HEK293 (cell line): ENCODE measurements around the gene MGST2.

Experiments
- FEZF1 ChIP-seq: fragments of 450-650 bp; formaldehyde crosslinking; IDR thresholded peaks from 2 replicates; pipeline ENCODE4 v1.5.1; 2016; ENCODE audit warnings: missing biosample characterization, missing genetic modification characterization
- KLF17 ChIP-seq: fragments of 450-650 bp; formaldehyde crosslinking; IDR thresholded peaks from 2 replicates; pipeline ENCODE4 v1.5.1; 2016; ENCODE audit warnings: missing biosample characterization, missing genetic modification characterization
- SP7 ChIP-seq: fragments of 450-650 bp; formaldehyde crosslinking; IDR thresholded peaks from 2 replicates; pipeline ENCODE4 v1.5.1; 2016; ENCODE audit warnings: missing biosample characterization, missing genetic modification characterization
- ZBTB17 ChIP-seq: fragments of 450-650 bp; formaldehyde crosslinking; IDR thresholded peaks from 2 replicates; pipeline ENCODE4 v1.5.1; 2016; ENCODE audit warnings: missing biosample characterization, missing genetic modification characterization
- ZNF16 ChIP-seq: fragments of 450-650 bp; formaldehyde crosslinking; IDR thresholded peaks from 2 replicates; pipeline ENCODE4 v1.5.1; 2016; ENCODE audit warnings: low read depth, missing biosample characterization, missing genetic modification characterization
- ZNF214 ChIP-seq: fragments of 450-650 bp; formaldehyde crosslinking; IDR thresholded peaks from 2 replicates; pipeline ENCODE4 v1.5.1; 2017; ENCODE audit warnings: missing biosample characterization, mild to moderate bottlenecking, missing genetic modification characterization, borderline replicate concordance
- ZNF23 ChIP-seq: fragments of 450-650 bp; formaldehyde crosslinking; IDR thresholded peaks from 2 replicates; pipeline ENCODE4 v1.5.1; 2016; ENCODE audit warnings: missing biosample characterization, missing genetic modification characterization, borderline replicate concordance
- ZNF24 ChIP-seq: fragments of 450-650 bp; formaldehyde crosslinking; IDR thresholded peaks from 2 replicates; pipeline ENCODE4 v1.5.1; 2016; ENCODE audit warnings: missing biosample characterization, missing genetic modification characterization
- ZNF324 ChIP-seq: fragments of 450-650 bp; formaldehyde crosslinking; IDR thresholded peaks from 2 replicates; pipeline ENCODE4 v1.5.1; 2016; ENCODE audit warnings: missing biosample characterization, missing genetic modification characterization
- ZNF335 ChIP-seq: fragments of 450-650 bp; formaldehyde crosslinking; conservative IDR thresholded peaks from 2 replicates; pipeline ENCODE4 v1.5.1; 2016; ENCODE audit warnings: missing biosample characterization, missing genetic modification characterization
- ZNF366 ChIP-seq: fragments of 450-650 bp; formaldehyde crosslinking; conservative IDR thresholded peaks from 2 replicates; pipeline ENCODE4 v1.5.1; 2016; ENCODE audit warnings: missing biosample characterization, missing genetic modification characterization
- ZNF398 ChIP-seq: fragments of 450-650 bp; formaldehyde crosslinking; IDR thresholded peaks from 2 replicates; pipeline ENCODE4 v1.5.1; 2017; ENCODE audit warnings: missing biosample characterization, missing genetic modification characterization
- ZNF549 ChIP-seq: fragments of 450-650 bp; IDR thresholded peaks from 2 replicates; pipeline ENCODE4 v1.5.1; 2018; ENCODE audit warnings: missing biosample characterization, missing genetic modification characterization, mild to moderate bottlenecking, inconsistent platforms, moderate library complexity
- ZNF629 ChIP-seq: fragments of 450-650 bp; formaldehyde crosslinking; IDR thresholded peaks from 2 replicates; pipeline ENCODE4 v1.5.1; 2017; ENCODE audit warnings: missing biosample characterization, missing genetic modification characterization
- ZNF645 ChIP-seq: fragments of 450-650 bp; formaldehyde crosslinking; IDR thresholded peaks from 2 replicates; pipeline ENCODE4; 2016; ENCODE audit warnings: missing biosample characterization, missing genetic modification characterization
- ZNF660 ChIP-seq: fragments of 450-650 bp; IDR thresholded peaks from 2 replicates; pipeline ENCODE4 v1.5.1; 2018; ENCODE audit warnings: missing biosample characterization, mild to moderate bottlenecking, missing genetic modification characterization
- ZNF692 ChIP-seq: fragments of 450-650 bp; formaldehyde crosslinking; IDR thresholded peaks from 2 replicates; pipeline ENCODE4 v1.5.1; 2016; ENCODE audit warnings: missing biosample characterization, missing genetic modification characterization
- ZSCAN16 ChIP-seq: fragments of 450-650 bp; formaldehyde crosslinking; IDR thresholded peaks from 2 replicates; pipeline ENCODE4 v1.5.1; 2016; ENCODE audit warnings: missing biosample characterization, missing genetic modification characterization
- ZSCAN4 ChIP-seq: fragments of 450-650 bp; formaldehyde crosslinking; IDR thresholded peaks from 2 replicates; pipeline ENCODE4 v1.5.1; 2017; ENCODE audit warnings: missing biosample characterization, missing genetic modification characterization
- TF ChIP-seq, protein P1 (sequence below): fragments of 450-650 bp; formaldehyde crosslinking; IDR thresholded peaks from 2 replicates; pipeline ENCODE4 v1.5.1; 2016; ENCODE audit warnings: missing biosample characterization, missing genetic modification characterization, low read depth
- TF ChIP-seq, protein P2 (sequence below): fragments of 450-650 bp; formaldehyde crosslinking; IDR thresholded peaks from 2 replicates; pipeline ENCODE4 v1.5.1; 2016; ENCODE audit warnings: missing biosample characterization, missing genetic modification characterization

MGST2 gene

DNA sequence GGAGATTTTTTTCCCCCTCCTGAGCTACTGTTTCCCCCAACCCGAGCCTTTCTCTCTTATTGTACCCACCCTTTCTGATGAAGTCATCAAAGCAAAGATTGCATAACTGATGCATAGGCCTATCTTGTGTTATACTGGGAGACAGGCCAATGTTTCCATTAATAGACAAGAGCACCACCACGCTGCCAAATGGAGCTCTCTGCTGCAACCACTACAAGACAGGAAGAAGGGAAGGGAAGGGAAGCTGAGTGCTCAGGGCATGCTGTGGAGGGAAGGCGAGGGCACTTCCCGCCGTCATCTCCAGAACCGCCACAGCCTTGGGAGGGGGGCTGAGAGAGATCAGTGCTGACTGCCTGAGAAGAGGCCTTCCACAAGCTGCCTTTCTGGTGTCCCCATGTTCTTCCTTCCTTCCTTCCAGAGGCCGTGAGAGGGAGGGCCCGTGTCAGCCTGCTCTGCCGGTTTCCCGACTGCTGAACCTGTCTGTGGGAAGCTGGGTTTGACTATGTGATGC, 75.0 kb downstream of the MGST2 start (continued):
- no peak for TF ChIP-seq ZNF645 (tag by site-specific recombination)
- TF ChIP-seq, protein P1, sequence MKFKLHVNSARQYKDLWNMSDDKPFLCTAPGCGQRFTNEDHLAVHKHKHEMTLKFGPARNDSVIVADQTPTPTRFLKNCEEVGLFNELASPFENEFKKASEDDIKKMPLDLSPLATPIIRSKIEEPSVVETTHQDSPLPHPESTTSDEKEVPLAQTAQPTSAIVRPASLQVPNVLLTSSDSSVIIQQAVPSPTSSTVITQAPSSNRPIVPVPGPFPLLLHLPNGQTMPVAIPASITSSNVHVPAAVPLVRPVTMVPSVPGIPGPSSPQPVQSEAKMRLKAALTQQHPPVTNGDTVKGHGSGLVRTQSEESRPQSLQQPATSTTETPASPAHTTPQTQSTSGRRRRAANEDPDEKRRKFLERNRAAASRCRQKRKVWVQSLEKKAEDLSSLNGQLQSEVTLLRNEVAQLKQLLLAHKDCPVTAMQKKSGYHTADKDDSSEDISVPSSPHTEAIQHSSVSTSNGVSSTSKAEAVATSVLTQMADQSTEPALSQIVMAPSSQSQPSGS (tag by site-specific recombination) = peak; percentile 68
- TF ChIP-seq ZSCAN16 (tag by site-specific recombination) = no peak
- TF ChIP-seq ZNF629 (tag by site-specific recombination) = peak; percentile 85
- 0 out of 2 replicates have a peak, but pooled peaks have one; percentile 16 for TF ChIP-seq SP7 (tag by site-specific recombination)
- TF ChIP-seq ZNF24 (tag by site-specific recombination) = peak; percentile 53; the same call in 1 of the 2 replicates
- TF ChIP-seq ZNF335 (tag by site-specific recombination) = no peak
- TF ChIP-seq ZSCAN4 = no peak
- TF ChIP-seq ZBTB17 (tag by site-specific recombination) = peak; percentile 58
- peak; percentile 60 for TF ChIP-seq ZNF366 (tag by site-specific recombination)
- TF ChIP-seq ZNF214 (tag by site-specific recombination) = no peak
- TF ChIP-seq KLF17 (tag by site-specific recombination) = peak; percentile 53; the same call in 1 of the 2 replicates
- peak; percentile 80; the same call in 1 of the 2 replicates for TF ChIP-seq ZNF324 (tag by site-specific recombination)
- peak; percentile 66; the same call in 1 of the 2 replicates for TF ChIP-seq ZNF692 (tag by site-specific recombination)
- TF ChIP-seq ZNF549 (tag by site-specific recombination) = no peak
- TF ChIP-seq ZNF16 (tag by site-specific recombination) = no peak
- no peak for TF ChIP-seq ZNF23
- TF ChIP-seq, protein P2, sequence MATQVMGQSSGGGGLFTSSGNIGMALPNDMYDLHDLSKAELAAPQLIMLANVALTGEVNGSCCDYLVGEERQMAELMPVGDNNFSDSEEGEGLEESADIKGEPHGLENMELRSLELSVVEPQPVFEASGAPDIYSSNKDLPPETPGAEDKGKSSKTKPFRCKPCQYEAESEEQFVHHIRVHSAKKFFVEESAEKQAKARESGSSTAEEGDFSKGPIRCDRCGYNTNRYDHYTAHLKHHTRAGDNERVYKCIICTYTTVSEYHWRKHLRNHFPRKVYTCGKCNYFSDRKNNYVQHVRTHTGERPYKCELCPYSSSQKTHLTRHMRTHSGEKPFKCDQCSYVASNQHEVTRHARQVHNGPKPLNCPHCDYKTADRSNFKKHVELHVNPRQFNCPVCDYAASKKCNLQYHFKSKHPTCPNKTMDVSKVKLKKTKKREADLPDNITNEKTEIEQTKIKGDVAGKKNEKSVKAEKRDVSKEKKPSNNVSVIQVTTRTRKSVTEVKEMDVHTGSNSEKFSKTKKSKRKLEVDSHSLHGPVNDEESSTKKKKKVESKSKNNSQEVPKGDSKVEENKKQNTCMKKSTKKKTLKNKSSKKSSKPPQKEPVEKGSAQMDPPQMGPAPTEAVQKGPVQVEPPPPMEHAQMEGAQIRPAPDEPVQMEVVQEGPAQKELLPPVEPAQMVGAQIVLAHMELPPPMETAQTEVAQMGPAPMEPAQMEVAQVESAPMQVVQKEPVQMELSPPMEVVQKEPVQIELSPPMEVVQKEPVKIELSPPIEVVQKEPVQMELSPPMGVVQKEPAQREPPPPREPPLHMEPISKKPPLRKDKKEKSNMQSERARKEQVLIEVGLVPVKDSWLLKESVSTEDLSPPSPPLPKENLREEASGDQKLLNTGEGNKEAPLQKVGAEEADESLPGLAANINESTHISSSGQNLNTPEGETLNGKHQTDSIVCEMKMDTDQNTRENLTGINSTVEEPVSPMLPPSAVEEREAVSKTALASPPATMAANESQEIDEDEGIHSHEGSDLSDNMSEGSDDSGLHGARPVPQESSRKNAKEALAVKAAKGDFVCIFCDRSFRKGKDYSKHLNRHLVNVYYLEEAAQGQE (tag by site-specific recombination) = no peak
- TF ChIP-seq ZNF660 (tag by site-specific recombination) = peak; percentile 83
- TF ChIP-seq ZNF398 (tag by site-specific recombination) = peak; percentile 91
- peak; percentile 69; the same call in 1 of the 2 replicates for TF ChIP-seq FEZF1 (tag by site-specific recombination)
